PFSK-1 (cell line): ENCODE measurements around the gene AHI1.

Source experiments
- POLR2AphosphoS5 ChIP-seq: IDR thresholded peaks from 2 replicates; pipeline ENCODE4 v1.6.1; 2012; ENCODE audit warnings: low read depth, mild to moderate bottlenecking, control low read depth, low read length, moderate library complexity
- TAF1 ChIP-seq: IDR thresholded peaks from 2 replicates; pipeline ENCODE4 v1.6.1; 2012; ENCODE audit warnings: low read length, control low read depth, borderline replicate concordance; ENCODE audit not compliant: insufficient read depth
- TF ChIP-seq, protein P1 (sequence below), 2 experiments: IDR thresholded peaks; 2 replicates each; pipeline versions ENCODE4 v1.6.1 to v1.8.0; 2011 to 2012; ENCODE audit warnings: low read depth in 2 of 2, low read length in 2 of 2, control low read depth in 1 of 2, inconsistent platforms in 1 of 2, mild to moderate bottlenecking in 1 of 2, moderate library complexity in 1 of 2; ENCODE audit not compliant: insufficient read depth in 1 of 2

DNA sequence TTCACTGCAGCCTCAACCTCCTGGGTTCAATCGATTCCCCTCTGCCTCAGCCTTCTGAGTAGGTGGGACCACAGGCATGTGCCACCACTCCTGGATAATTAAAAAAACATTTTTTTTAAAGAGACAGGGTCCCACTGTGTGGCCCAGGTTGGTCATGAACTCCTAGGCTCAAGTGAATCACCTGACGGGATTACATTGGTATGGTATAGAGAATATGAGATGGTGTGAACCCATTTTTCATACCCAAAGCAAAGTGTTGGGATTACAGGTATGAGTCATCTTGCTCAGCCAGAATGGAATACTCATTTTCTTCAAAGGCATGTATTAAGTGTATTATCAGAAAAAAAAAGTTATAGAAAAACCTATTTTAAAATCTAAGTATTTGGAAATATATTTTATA is 114.2 kb downstream of the AHI1 start:
- TF ChIP-seq TAF1 (no peak), POLR2AphosphoS5 (no peak)
- TF ChIP-seq, protein P1, sequence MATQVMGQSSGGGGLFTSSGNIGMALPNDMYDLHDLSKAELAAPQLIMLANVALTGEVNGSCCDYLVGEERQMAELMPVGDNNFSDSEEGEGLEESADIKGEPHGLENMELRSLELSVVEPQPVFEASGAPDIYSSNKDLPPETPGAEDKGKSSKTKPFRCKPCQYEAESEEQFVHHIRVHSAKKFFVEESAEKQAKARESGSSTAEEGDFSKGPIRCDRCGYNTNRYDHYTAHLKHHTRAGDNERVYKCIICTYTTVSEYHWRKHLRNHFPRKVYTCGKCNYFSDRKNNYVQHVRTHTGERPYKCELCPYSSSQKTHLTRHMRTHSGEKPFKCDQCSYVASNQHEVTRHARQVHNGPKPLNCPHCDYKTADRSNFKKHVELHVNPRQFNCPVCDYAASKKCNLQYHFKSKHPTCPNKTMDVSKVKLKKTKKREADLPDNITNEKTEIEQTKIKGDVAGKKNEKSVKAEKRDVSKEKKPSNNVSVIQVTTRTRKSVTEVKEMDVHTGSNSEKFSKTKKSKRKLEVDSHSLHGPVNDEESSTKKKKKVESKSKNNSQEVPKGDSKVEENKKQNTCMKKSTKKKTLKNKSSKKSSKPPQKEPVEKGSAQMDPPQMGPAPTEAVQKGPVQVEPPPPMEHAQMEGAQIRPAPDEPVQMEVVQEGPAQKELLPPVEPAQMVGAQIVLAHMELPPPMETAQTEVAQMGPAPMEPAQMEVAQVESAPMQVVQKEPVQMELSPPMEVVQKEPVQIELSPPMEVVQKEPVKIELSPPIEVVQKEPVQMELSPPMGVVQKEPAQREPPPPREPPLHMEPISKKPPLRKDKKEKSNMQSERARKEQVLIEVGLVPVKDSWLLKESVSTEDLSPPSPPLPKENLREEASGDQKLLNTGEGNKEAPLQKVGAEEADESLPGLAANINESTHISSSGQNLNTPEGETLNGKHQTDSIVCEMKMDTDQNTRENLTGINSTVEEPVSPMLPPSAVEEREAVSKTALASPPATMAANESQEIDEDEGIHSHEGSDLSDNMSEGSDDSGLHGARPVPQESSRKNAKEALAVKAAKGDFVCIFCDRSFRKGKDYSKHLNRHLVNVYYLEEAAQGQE (IDR thresholded peaks at IDR 0.05; ENCODE audit: insufficient read depth in 1 of 2, low read depth in 2 of 2, low read length in 2 of 2) = no peak
